PC-9 (cell line): Measurements from ENCODE around the gene TPRN. TPM values are rescaled to one million over a fixed set of nuclear protein-coding genes. Genes with fewer than 3 reads are reported as not detected.

Experiments
- BruUV-seq: library from RNA; stranded (reverse); fragments of 400-500 nt; replicated peaks from 2 replicates; lab custom pipeline; 2021; lab: Mats Ljungman, UMichigan
- CTCF ChIA-PET: fragments of 300-600 bp; sonication (Branson Sonifier 250); formaldehyde crosslinking; loops from one replicate; lab custom pipeline; 2022; ENCODE audit warnings: antibody characterized with exemption; lab: Charles Lee
- POLR2A ChIA-PET: fragments of 300-600 bp; sonication (Branson Sonifier 250); formaldehyde crosslinking; loops from one replicate; lab custom pipeline; 2022; ENCODE audit warnings: antibody characterized with exemption; ENCODE audit not compliant: unreplicated experiment; lab: Charles Lee
- DNase-seq, 2 experiments: peaks; one replicate each; pipeline versions ENCODE4 v3.0.0 to v3.0.0-alpha.2; 2015 to 2022; ENCODE audit warnings: mixed read lengths in 1 of 2
- H2AFZ ChIP-seq: fragments of 200-600 bp; sonication (generic); 2 replicates; pipeline ENCODE4 v1.8.1; 2017; ENCODE audit warnings: antibody characterized with exemption
- H3F3A ChIP-seq: fragments of 200-600 bp; sonication (generic); 2 replicates; pipeline ENCODE4 v1.8.1; 2017; ENCODE audit warnings: antibody characterized with exemption, mild to moderate bottlenecking, low read depth; ENCODE audit not compliant: insufficient read depth
- H3K27ac ChIP-seq: fragments of 200-600 bp; sonication (generic); 2 replicates; pipeline ENCODE4 v1.6.1; 2016; ENCODE audit warnings: mixed run types
- H3K27me3 ChIP-seq: fragments of 200-600 bp; sonication (generic); 2 replicates; pipeline ENCODE4 v1.6.1; 2016; ENCODE audit warnings: low read depth, mixed run types; ENCODE audit not compliant: insufficient read depth
- H3K36me3 ChIP-seq: fragments of 200-600 bp; sonication (generic); 2 replicates; pipeline ENCODE4 v1.6.1; 2016; ENCODE audit warnings: low read depth, mixed run types
- H3K4me1 ChIP-seq: fragments of 200-600 bp; sonication (generic); replicated peaks from 2 replicates; pipeline ENCODE4 v1.6.1; 2016; ENCODE audit warnings: mixed run types; ENCODE audit not compliant: insufficient read depth
- H3K4me2 ChIP-seq: fragments of 200-600 bp; sonication (generic); 2 replicates; pipeline ENCODE4 v1.6.1; 2017; ENCODE audit warnings: mixed run types
- H3K4me3 ChIP-seq: fragments of 200-600 bp; sonication (generic); 2 replicates; pipeline ENCODE4 v1.6.1; 2016; ENCODE audit warnings: mixed run types
- H3K79me2 ChIP-seq: fragments of 200-600 bp; sonication (generic); 2 replicates; pipeline ENCODE4 v1.6.1; 2017; ENCODE audit warnings: low read depth, mixed run types
- H3K9me2 ChIP-seq: fragments of 200-600 bp; sonication (generic); 2 replicates; pipeline ENCODE4 v1.8.1; 2017; ENCODE audit warnings: mild to moderate bottlenecking; ENCODE audit not compliant: insufficient read depth
- H3K9me3 ChIP-seq: fragments of 200-600 bp; sonication (generic); 2 replicates; pipeline ENCODE4 v1.8.1; 2016; ENCODE audit warnings: low read depth; ENCODE audit not compliant: insufficient read depth
- H4K20me1 ChIP-seq: fragments of 200-600 bp; sonication (generic); 2 replicates; pipeline ENCODE4 v1.8.1; 2017; ENCODE audit not compliant: insufficient read depth
- CTCF ChIP-seq: fragments of 200-600 bp; sonication (generic); conservative IDR thresholded peaks from 2 replicates; pipeline ENCODE4 v1.6.1; 2017; ENCODE audit warnings: mixed run types, antibody characterized with exemption, mild to moderate bottlenecking, moderate library complexity
- EZH2 ChIP-seq: fragments of 200-600 bp; sonication (generic); IDR thresholded peaks from 2 replicates; pipeline ENCODE4 v1.8.0; 2017; ENCODE audit warnings: antibody characterized with exemption, low read depth
- intact Hi-C: fragments of 100-400 bp; cut with micrococcal nuclease; formaldehyde crosslinking; loops from one replicate; pipeline ENCODE4 v1.10.0; 2022; ENCODE audit not compliant: unreplicated experiment
- total RNA-seq: library from RNA; stranded (reverse); gene quantifications from 2 replicates; pipeline ENCODE4 v1.2.3, GENCODE V29; 2021

The TPRN gene
- total RNA-seq, 1 experiment from 2014 or later = 61.8 TPM

GRCh38 chr9:137152844-137153405, 47.6 kb downstream of the TPRN start:
- H3F3A ChIP-seq = peaks cover 42% of the 10 kb centered on the region
- H3K27ac ChIP-seq = no peak overlapping the region
- no peaks in the 10 kb centered on the region for H3K36me3 ChIP-seq
- no peak overlapping the region for H2AFZ ChIP-seq
- H3K79me2 ChIP-seq = no peaks in the 10 kb centered on the region
- H4K20me1 ChIP-seq = no peaks in the 10 kb centered on the region
- no peak for DNase-seq
- no peak overlapping the region for H3K4me2 ChIP-seq
- H3K9me3 ChIP-seq = no peaks in the 10 kb centered on the region
- BruUV-seq = no TSS peak
- H3K9me2 ChIP-seq = no peaks in the 10 kb centered on the region
- CTCF ChIA-PET = no interaction called here
- TF ChIP-seq EZH2 (no peak), CTCF (no peak)
- H3K4me1 ChIP-seq = peaks cover 11% of the 10 kb centered on the region
- H3K4me3 ChIP-seq = no peak overlapping the region
- no peaks in the 10 kb centered on the region for H3K27me3 ChIP-seq
- intact Hi-C loops = no loop called here
- POLR2A ChIA-PET = no interaction called here

- Histone ChIP-seq H3K27ac (no peak overlapping the region), H4K20me1 (no peaks in the 10 kb centered on the region), H3K9me2 (no peaks in the 10 kb centered on the region), H3K36me3 (no peaks in the 10 kb centered on the region), H3K79me2 (no peaks in the 10 kb centered on the region), H3K9me3 (no peaks in the 10 kb centered on the region), H3K4me2 (peak overlapping the region; percentile 32; the same call in 1 of the 2 replicates), H3K4me3 (no peak overlapping the region), H3K27me3 (no peaks in the 10 kb centered on the region), H3F3A (peaks cover 42% of the 10 kb centered on the region), H3K4me1 (peaks cover 11% of the 10 kb centered on the region), H2AFZ (no peak overlapping the region)
- ChIA-PET CTCF (interaction anchor here (0.6 to 1.5 kb wide), 9 partner anchors 8 to 358 kb away, joined by 3 to 11 read pairs (median 7); no protein-coding TSS in a partner anchor), POLR2A (interaction anchor here (0.6 to 1.5 kb wide), 6 partner anchors 35 to 151 kb away, joined by 3 to 45 read pairs (median 9); partner anchors contain the start of gene NRARP)
- TF ChIP-seq CTCF (no peak), EZH2 (no peak)
- no TSS peak for BruUV-seq
- DNase-seq = peak; percentile 76 to 85
- intact Hi-C loops = no loop called here
Measured at GRCh38 chr9:137150617-137151457, 49.7 kb downstream of the TPRN start.

- no peaks in the 10 kb centered on the region for H3K27me3 ChIP-seq
- H4K20me1 ChIP-seq = no peaks in the 10 kb centered on the region
- H3K4me1 ChIP-seq = peaks cover 11% of the 10 kb centered on the region
- no TSS peak for BruUV-seq
- H3F3A ChIP-seq = peaks cover 40% of the 10 kb centered on the region
- ChIA-PET CTCF (interaction anchor here (0.7 to 1.5 kb wide), 6 partner anchors 10 to 172 kb away, joined by 3 to 10 read pairs (median 4); no protein-coding TSS in a partner anchor), POLR2A (interaction anchor here (0.6 to 1.5 kb wide), 5 partner anchors 20 to 73 kb away, joined by 4 to 23 read pairs (median 9); no protein-coding TSS in a partner anchor)
- H3K9me3 ChIP-seq = no peaks in the 10 kb centered on the region
- no peaks in the 10 kb centered on the region for H3K9me2 ChIP-seq
- no peak overlapping the region for H3K4me3 ChIP-seq
- intact Hi-C loops = no loop called here
- H2AFZ ChIP-seq = no peak overlapping the region
- DNase-seq = no peak
- peak overlapping the region; percentile 59 for H3K4me2 ChIP-seq
- H3K36me3 ChIP-seq = no peaks in the 10 kb centered on the region
- no peak overlapping the region for H3K27ac ChIP-seq
- TF ChIP-seq CTCF = no peak
- no peak for TF ChIP-seq EZH2
- no peaks in the 10 kb centered on the region for H3K79me2 ChIP-seq
Measured at GRCh38 chr9:137149942-137150616, 50.5 kb downstream of the TPRN start.
